GM18873 (cell line): ENCODE data around the gene SNURF.
A peak's percentile ranks its signal among the peaks of the same experiment; 100 is the strongest.
"Not testable (repeated sequence)": the region's sequence is repeated elsewhere in the genome, so short reads cannot be mapped to it uniquely, and the experiment has no call there.

Source experiments
- ATAC-seq: cut with Tn5 transposase; IDR thresholded peaks from one replicate; pipeline ENCODE4 v1.9.1; 2021; ENCODE audit warnings: mild to moderate bottlenecking, moderate library complexity, moderate number of reproducible peaks; ENCODE audit not compliant: unreplicated experiment, low FRiP score

The SNURF gene, protein sequence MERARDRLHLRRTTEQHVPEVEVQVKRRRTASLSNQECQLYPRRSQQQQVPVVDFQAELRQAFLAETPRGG

DNA sequence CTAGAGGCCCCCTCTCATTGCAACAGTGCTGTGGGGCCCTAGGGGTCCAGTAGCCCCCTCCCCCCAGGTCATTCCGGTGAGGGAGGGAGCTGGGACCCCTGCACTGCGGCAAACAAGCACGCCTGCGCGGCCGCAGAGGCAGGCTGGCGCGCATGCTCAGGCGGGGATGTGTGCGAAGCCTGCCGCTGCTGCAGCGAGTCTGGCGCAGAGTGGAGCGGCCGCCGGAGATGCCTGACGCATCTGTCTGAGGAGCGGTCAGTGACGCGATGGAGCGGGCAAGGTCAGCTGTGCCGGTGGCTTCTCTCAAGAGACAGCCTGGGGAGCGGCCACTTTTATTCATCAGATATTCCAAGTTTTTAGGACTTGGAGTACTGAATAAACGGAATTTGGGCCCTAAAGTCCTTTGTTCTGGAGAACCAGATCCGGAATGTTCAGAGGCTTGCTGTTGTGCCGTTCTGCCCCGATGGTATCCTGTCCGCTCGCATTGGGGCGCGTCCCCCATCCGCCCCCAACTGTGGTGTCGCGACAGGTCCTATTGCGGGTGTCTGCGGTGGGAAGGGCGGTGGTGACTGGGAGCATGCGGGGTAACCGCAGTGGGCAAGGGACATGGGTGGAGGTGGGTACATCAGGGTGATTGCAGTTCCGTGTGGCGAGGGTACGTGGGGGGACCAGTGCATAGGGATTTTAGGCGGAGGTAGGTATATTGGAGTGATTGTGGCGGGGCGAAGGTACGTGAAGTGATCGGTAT, at the start of gene SNURF, which contains the start of gene SNRPN:
Gene SNURF, plus strand, starts transcription at position 205 of the 748 bp plus-strand sequence. Its CDS starts 62 bp downstream, at position 267.
Gene SNRPN, plus strand, starts transcription at position 205 of the 748 bp plus-strand sequence. CDS start 19,467 bp downstream, outside the sequence.
- peak; percentile 48 for ATAC-seq

DNA sequence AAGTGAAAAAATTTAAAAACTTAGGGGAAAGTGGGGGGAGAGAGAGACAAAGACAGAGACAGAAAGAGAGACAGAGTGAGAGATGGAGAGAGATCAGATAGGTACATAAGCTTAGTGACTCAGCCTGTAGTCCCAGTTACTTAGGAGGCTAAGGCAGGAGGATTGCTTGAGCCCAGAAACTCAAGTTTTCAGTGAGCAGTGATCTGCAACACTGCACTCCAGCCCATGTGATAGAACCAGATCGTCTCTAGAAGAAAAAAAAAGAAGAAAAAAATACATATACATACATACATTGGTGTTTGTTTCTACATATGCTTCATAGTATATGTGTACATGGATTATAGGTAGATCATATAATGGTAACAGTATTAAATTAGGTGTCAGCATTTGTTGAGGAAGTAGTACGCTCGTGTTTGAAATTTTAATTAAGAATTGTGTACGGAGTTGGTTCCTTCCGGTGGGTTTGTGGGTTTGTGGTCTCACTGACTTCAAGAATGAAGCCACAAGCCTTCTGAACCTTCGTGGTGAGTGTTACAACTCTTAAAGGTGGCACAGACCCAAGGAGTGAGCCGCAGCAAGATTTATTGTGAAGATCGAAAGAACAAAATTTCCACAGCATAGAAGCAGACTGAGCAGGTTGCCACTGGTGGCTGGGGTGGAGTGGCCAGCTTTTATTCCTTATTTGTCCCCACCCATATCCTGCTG, 38.3 kb upstream of the SNURF start:
- ATAC-seq: no peak

DNA sequence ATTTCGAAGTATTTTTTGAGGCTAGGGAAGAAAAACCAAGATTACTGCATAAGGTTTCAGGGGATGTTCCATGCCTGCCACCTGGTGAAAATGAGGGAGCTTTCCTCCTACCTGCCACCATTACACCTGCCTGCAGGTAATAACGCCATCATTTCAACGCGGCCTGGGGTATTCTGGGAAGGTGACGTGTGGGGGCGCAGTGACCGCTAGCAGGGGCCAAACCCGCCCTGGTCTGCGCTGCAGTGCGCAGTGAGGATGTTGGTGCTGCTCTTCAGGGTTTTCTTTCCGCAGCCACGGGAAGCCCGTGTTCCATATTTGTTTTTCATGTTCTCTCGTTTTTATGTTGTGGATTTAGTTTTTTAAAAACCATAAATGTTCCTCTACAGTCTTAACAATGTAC, 37.4 kb upstream of the SNURF start:
- no peak for ATAC-seq

DNA sequence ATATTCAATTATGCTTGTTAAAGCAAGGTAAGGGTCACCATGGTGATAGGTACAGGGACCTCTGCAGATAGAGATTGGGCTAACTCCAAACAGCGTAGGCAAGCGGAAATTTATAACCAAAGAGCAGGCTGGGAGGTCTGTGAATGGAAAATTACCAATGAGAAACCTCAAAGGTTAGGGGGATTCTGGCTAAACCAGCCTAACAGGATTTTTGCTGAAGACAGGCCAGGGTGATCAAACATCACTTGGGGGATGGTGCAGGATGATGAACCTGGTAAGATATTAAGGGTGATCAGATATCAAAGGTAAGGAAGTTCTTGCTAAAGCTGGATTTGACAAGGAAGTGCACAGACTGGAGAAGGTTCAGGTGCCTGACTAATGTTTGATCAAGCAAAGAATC, 35.3 kb upstream of the SNURF start:
- no peak for ATAC-seq

DNA sequence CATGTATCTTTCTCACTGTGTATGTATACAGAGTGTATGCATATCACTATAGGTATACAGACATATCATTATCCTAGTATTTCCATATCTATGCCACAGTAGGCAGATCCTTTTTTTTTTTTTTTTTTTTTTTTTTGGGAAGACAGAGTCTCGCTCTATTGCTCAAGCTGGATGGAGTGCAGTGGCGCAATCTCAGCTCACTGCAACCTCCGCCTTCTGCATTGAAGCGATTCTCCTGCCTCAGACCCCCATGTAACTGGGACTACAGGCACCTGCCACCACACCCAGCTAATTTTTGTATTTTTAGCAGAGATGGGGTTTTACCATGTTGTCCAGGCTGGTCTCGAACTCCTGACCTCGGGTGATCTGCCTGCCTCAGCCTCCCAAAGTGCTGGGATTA, 32.0 kb upstream of the SNURF start:
- not testable (repeated sequence) for ATAC-seq

DNA sequence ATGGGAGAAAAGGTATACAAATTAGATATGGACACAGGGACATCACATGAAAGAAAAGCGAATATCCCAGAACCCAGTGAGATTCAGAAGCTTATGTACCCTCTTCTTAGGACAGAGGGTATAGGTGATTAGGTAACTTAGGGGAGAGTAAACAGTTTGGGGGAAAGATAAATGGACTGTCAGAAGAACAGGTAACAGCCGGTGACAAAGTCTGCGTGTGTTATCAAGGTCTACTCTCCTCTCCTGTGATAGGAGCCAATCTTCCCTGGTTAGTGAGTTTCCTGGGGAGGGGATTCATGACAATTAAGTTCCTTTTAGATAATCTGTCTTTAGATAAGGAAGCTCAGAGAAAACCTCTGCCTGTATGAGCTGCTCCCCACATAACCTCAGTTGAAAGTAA, 30.6 kb upstream of the SNURF start:
- ATAC-seq: no peak

DNA sequence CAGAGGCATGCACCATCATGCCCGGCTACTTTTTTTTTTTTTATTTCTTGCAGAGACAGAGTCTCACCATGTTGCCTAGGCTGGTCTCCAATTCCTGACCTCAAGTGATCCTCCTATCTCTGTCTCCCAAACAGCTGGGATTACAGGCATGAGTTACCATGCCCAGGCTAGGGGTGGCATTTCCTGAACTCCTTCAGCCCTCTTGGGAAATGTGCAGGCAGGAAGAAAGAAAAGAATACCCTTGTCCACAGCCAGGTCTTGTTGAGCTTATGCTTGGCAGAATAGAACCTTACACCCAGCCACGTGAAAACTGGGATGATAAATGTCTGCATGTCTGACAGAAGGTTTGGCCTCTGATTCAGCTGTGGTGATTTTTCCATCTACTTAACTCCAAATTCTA, 30.2 kb upstream of the SNURF start:
- ATAC-seq: no peak

DNA sequence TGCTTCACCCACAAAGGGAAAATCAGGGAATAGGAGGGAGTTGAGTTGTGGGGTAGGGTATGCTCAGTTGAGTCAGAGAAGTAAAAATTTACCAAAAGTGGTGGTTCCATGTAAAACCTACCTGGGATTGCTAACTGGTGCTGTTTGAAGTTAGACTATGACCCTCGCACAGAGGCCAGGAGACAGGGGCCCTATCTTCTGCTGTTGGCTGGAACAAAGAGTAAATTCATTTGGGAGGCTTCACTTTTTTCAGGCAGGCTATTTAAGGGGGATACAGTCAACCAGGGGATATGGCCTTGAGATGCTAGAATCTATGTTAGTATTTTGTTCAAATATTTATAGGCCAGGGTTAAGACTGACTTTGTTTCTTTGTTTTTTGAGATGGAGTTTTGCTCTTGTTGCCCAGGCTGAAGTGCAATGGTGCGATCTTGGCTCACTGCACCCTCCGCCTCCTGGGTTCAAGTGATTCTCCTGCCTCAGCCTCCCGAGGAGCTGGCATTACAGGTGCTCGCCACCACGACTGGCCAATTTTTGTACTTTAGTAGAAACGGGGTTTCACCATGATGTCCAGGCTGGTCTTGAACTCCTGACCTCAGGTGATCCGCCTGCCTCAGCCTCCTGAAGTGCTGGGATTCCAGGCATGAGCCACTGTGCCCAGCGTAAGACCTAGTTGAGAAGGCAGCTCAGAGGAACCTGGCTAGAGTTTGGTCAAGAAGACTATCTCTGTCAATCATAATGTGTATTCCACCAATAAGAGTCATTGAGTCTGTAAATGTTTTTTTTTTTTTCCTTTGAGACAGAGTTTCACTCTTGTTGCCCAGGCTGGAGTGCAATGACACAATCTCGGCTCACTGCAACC, 22.7 kb upstream of the SNURF start:
- not testable (repeated sequence) for ATAC-seq

DNA sequence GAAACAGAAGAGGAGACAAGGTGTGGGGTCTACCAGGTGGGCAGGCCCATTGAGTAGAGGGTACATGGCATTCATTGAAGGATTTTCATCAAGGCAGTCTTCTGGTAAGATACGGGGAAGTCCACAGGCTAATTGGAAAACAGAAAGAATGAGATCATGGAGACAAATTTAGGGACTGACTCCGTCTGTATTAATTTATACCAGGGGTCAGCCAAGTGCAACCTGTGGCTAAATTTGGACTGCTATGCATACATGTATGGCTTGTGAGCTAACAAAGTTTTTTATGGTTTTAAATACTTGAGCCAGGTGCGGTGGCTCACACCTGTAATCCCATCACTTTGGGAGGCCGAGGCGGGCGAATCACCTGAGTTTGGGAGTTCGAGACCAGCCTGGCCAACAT, 21.1 kb upstream of the SNURF start:
- ATAC-seq: no peak

DNA sequence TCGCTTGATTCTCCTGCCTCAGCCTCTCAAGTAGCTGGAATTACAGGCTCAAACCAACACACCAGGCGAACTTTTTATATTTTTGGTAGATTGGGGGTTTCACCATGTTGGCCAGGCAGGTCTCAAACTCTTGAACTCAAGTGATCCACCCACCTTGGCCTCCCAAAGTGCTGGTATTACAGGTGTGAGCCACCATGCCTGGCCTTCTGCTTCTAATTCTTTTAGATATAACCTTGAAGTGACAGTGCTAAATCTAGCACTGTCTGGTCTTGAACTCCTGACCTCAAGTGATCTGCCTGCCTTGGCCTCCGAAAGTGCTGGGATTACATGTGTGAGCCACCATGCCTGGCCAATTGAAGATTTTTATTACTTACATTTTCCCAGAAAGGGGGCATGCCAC, 16.6 kb upstream of the SNURF start:
- ATAC-seq: not testable (repeated sequence)

DNA sequence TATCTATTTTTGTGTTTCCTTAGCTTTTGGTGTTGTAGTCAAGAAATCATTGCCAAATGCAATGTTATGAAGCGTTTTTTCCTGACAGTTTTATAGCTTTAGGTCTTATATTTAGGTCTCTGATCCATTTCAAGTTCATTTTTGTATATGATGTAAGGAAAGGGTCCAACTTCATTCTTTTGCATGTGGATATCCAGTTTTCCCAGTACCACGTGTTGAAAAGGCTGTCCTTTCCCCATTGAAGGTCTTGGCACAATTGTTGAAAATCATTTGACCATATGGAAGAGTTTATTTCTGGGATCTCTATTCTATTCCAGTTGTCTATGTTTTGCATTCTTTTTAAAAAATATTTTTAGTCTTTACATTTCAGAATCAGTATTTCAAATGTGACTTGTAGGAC, 14.6 kb upstream of the SNURF start:
- no peak for ATAC-seq

DNA sequence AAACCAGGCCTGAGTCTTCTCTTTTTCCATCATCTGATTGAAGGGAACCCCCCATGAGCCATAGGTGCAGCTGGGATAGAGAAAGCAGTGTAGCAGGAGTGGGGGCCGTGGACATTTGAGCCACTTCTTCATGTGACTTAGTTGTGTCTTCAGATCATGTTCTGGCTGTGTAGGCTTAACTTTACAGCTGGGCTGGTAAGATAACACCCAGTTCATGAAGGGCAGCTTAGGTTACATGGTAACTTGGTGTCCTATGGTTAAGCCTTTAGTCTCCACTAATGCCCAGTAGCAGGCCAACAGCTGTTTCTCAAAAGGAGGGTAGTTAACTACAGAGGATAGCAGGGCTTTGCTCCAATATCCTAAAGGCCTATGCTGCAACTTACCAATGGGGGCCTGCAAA, 11.4 kb upstream of the SNURF start:
- no peak for ATAC-seq

DNA sequence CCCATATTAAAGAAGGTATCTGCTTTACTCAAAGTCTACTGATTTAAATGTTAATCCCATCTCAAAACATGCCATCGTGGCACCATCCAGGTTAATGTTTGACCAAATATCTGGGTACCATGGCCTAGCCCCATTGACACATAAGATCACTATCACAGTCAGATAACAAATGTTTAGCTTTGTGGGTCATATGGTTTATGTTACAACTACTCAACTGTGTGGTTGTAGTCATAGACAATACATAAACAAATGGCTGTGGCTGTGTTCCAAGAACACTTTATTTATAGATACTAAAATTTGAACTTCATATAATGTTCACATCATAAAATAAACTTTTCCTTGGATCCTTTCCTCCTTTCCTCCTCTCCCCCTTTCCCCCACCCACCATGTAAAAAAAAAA, 9.8 kb upstream of the SNURF start:
- no peak for ATAC-seq

DNA sequence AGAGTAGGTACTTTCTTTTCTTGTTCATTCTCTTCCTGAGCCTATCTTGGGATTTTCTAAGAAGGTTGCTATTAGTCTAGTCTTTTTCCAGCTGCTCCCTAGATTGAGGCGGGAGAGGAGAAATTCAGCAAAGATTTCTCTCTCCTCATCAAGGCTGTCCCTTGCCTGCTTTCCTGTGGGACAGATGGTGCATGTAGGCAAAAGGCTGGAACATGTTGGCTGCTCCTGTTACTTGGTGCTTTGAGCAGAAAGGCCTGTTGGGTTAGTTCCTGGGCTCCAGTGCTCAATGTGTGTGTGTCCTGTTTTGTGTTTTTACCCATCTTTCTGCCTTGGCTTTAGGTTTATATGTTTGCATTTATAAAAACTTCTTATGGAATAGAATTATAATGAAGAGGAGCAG, 9.1 kb upstream of the SNURF start:
- no peak for ATAC-seq

DNA sequence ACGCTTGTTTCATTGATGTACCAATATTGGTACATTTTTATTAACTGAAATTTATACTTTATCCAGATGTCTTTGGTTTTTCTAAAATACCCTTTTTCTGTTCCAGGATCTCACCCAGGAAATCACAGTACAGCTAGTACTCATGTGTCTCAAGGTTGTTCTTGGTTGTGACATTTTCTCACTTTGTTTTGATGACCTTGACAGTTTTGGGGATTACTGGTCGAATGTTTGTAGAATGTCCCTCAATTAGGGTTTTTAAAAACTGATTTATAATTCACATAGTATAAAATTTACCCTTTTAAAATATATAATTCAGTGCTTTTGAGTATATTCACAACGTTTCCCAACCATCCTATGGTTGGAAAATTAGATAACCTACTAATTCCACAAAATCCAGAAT, 6.3 kb upstream of the SNURF start:
- ATAC-seq: no peak

DNA sequence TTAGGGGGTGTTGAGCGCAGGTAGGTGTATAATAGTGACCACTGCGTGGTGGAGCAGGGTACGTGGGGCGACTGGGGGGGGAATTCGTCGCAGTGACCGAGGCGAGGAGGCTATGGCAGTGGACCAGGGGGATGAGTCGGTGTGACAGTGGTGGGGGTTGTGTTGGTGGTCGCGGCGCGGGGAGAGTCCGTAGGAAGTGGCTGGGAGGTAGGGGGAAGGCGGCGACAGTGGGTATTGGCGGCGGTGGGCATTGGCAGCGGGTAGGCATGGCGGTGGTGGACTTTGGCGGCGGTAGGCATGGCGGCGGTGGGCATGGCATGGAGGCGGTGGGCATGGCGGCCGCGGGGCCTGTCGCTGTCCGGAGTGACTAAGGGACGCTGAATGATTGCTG, 739 bp downstream of the SNURF start:
- ATAC-seq: no peak

DNA sequence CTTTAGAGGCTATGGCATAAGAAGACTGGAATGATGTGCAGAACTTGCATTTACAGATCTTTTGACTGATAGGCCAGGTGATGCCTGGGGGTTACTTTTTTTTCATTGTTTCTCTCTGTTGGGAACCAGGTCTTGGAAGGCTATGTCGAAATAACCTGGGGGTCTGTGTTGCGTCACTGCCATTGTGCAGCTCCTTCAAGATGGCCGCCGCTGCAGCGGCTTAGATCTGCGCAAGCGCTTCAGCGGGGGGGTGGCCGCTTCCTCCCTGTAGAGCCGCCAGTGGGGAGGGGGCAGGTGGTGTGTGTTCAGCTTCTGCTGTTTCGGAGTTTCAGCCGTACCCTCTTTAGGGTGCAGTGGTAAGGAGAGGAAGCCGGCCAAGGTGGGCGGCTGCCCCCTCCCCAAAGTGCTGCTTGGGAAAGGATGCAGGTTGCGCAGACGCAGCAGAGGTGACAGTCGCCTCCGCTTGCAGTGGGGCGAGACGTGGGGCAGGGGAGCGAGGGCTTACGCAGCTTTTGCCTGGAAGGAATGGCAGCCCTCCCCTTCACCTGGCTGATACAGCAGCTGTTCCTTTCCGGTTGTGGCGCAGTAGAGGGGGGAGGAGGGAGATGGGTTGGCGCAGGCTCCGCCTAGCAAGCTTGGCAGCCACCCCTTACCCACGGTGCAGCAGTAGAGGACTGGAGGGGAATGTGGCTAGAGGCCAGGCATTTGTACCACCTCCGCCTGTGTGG, 1.5 kb downstream of the SNURF start:
- ATAC-seq: peak; percentile 61

DNA sequence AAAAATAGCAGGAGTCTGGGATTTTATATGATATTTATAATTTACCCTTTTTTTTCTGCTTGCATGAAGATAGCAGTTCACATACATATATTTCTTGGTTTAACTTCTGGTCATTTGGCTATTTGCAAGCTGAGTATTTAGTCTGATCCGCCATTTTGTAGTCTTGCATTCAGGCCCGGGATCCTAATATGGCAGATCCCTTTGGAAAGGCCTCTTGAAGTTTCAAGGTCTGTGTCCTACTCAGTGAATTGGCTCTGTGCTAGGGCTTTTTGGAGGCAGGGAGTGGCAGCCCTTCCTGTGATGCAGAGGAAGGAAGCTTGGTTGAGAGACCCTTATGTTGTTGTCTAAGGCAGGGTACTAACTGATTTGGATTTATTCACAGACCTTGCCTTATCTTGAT, 2.9 kb downstream of the SNURF start:
- ATAC-seq: no peak

DNA sequence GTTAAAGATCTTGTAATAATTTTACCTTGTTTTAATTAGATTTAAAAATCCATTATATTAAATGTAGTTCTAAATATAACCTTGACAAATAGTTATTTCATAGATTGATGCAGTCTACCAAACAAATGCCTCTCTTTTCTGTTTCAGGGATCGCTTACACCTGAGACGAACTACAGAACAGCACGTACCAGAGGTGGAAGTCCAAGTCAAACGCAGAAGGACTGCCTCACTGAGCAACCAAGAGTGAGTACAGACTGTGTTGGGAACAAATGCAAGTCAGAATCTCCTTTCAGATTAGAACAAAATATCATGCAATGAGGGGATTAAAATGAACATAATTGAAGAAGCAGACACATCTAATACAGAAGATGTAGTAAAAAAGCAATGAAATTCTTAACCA, 7.2 kb downstream of the SNURF start:
- ATAC-seq: no peak

DNA sequence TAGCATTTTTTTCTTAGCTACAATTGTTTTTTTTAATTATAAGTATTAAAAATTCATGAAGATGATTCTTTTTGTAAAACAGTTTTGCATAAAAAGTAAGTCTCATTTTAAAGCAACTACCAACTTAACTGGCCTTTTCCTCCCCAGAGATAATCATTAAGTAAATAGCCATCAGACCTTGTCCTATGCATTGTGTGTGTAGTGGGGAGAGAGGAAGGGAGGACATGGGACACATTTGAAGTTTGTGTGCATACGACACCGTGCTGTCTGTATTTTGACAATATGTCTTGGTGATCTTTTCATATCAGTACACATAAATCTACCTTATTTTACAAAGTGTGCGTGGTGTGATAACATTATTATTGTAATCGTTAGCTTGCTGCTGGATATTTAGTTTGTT, 8.1 kb downstream of the SNURF start:
- no peak for ATAC-seq
